ENCODE results near the gene CCDC195. TPM values are rescaled to one million over a fixed set of nuclear protein-coding genes. Genes with fewer than 3 reads are reported as not detected.
"Not testable (repeated sequence)": the region's sequence is repeated elsewhere in the genome, so short reads cannot be mapped to it uniquely, and the experiment has no call there.

The CCDC195 gene
- total RNA-seq, 2 donors from 2014 or later = not detected

GRCh38 chr2:224709301-224709700 is 6.9 kb downstream of the CCDC195 start:
- intact Hi-C loops (cut with DNase I) = no loop called here

DNA sequence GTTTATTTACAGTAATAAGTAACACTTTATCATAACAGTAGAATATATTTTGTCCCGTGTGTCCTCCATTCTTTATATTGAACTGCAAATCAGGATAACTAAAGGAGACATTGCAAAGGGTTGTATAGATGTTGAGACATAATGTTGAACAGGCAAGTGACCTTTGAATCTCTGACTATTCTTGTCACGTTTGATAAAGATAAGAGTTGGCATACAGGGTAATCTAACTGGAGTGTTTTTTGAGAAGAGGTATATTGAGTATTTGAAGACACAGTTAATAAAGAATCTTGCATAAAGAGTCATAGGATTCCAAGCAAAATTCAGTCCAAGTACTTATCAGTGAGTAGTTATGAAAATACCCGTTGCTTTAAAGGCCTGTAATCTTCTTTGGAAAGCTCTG is 21.7 kb downstream of the CCDC195 start:
- ATAC-seq = no peak
- intact Hi-C loops (cut with DNase I) = no loop called here

More at GRCh38 chr2:224709301-224709700, 6.9 kb downstream of the CCDC195 start:
- no peak for DNase-seq
- ATAC-seq = no peak

GRCh38 chr2:224691563-224691962 is 24.6 kb downstream of the CCDC195 start:
- no peak for DNase-seq
- intact Hi-C loops (cut with DNase I) = no loop called here
- ATAC-seq = no peak

More for the DNA sequence above, 21.7 kb downstream of the CCDC195 start:
- no peak for DNase-seq

- intact Hi-C loops (cut with DNase I) = no loop called here
Measured at GRCh38 chr2:224690868-224691267, 25.3 kb downstream of the CCDC195 start.

DNA sequence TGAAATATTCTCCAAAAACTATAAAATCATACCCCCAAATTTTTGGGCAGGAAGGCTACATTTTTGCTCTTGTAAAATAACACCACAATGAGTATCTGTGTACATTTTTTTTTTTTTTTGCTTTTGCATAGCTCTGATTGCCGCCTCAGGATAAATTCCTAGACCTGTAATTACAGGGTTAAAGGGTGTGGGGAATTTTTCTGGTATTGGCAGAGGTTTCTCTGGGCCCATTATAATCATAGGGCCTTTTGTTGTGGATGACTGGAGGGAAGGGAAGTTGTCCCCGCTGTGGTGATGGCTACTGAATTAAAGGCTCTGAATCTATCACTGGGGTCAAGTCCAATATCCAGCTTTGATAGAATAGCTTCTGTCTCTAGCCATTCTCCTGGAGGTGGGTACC is 26.6 kb downstream of the CCDC195 start:
- no peak for ATAC-seq
- no peak for DNase-seq
- intact Hi-C loops (cut with DNase I) = no loop called here

More at GRCh38 chr2:224690868-224691267, 25.3 kb downstream of the CCDC195 start:
- ATAC-seq (no peak), DNase-seq (no peak)

GRCh38 chr2:224688997-224689396 is 27.2 kb downstream of the CCDC195 start:
- no peak for ATAC-seq
- intact Hi-C loops (cut with DNase I) = no loop called here
- DNase-seq = no peak

DNA sequence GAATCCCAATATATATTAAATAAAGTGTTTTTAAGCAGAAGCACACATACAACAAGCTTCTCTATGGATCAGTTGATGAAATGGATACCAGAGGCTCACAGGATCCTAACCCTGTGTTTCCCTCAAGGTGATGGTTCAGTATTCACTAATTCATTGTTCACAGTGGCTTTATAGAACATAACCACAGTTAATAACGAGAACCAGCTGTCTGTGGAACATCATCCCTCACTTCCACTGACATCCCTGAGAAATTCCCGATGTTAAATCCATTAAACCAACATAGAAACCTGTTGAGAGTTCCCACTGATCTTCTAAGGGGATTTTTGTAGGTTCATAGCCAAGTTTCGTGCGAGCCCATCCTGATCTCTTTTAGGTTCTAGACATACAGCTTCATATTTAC is 29.0 kb downstream of the CCDC195 start:
- ATAC-seq (no peak), DNase-seq (no peak)
- intact Hi-C loops (cut with DNase I) = no loop called here

DNA sequence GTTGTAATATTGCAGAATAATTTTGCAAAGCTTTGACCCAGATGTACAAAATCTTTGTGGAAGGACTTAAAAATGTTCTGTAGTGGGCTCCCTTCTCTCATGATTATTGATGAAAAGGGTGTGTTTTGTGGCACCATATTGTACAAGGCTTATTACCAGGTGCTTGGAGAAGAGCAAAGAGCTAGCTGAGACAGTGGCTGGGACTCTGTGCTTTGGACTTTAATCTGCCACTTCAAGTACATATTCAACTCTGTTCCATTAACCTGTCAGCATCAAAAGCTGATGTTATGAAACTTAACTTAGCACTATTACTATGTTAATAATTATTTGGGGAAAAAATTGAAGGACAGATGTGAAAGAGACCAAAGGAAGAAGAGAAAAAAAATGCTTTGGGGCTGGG is 31.0 kb downstream of the CCDC195 start:
- DNase-seq (no peak), ATAC-seq (no peak)
- intact Hi-C loops (cut with DNase I) = no loop called here

DNA sequence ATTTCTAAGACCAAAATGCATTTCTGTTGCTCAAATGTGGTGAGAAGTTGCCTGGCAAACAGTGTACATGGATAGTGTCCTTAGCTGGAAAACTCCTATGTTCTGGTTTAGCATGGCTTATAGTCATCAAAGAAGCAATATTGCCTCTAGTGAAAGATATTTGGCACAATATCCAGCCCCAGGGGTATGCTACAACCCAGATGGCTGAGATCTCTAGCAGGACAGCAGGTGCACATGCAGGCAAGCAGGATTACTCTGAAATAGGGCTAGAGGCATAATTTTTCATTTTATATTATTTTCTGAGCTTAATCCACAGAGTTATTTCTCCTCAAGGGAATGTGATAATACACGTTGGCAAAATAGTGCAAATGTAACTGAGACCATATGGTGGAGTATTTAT is 34.0 kb downstream of the CCDC195 start:
- DNase-seq = no peak
- intact Hi-C loops (cut with DNase I) = no loop called here
- no peak for ATAC-seq

DNA sequence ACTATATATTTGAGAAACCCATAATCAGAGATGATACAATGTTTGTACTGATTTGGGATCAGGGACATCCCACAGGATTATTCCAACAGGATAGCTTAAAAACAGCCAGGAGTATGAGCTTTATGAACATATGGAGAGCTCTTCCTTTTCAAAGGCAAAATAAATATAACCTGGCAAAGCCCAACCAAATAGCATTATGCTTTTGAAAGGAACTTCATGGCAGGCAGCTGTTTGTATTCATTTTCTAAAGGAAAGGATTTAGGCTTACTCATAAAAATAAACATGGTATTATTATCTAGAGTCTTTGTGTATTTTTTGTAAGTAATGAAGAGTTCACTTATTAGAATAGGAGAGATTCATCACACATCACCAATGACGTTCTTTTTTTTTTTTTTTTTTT is 44.4 kb downstream of the CCDC195 start:
- no peak for DNase-seq
- intact Hi-C loops (cut with DNase I) = no loop called here
- ATAC-seq = no peak

GRCh38 chr2:224670203-224670602 is 46.0 kb downstream of the CCDC195 start:
- ATAC-seq = no peak
- intact Hi-C loops (cut with DNase I) = no loop called here
- DNase-seq = no peak

DNA sequence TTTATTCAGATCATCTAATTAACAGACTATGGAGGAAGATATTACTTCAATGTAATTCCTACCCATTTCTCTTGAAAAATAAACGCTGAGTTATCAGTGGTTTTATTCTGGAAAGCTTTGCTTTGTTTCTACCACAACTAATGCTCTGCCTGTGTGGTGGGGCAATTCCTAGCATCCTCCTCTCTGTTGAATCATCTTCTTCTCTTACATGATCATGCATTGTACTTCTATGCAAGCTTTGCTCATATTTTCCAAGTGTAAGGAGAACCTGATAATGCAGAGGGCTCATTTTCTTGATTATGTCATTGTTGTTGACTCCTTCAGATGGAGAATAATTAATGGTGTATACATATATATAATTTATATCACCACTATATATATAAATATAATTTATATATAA is 46.7 kb downstream of the CCDC195 start:
- no peak for DNase-seq
- intact Hi-C loops (cut with DNase I) = no loop called here
- ATAC-seq = no peak

DNA sequence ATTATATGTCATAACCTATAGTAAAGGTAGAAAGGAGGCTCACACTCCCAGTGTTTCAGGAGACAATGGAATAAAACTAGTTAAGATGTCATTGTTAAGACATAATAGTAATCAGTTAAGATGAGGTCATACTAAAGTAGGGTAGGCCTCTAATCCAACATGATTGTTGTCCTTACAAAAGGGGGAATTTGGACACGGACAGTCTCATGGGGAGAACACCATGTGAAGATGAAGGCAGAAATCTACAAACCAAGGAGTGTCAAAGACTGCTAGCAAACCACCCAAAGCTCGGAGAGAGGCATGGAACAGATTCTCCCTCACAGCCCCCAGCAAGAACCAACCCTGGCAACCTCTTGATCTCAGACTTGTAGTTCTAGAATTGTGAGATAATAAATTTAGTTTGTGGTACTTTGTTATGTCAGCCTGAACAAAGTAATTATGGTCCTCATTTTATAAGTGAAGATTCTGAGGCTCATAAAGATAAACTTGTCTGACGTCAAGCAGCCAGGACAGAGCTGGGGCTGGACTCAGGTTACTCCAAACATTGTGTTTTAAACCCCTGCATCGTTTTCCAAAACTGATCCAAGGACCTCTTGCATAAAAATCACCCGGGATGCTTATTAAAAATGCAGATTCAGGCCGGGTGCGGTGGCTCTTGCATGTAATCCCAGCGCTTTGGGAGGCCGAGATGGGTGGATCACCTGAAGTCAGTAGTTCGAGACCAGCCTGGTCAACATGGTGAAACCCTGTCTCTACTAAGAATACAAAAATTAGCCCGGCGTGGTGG is 47.8 kb downstream of the CCDC195 start:
- ATAC-seq (no peak), DNase-seq (no peak)
- intact Hi-C loops (cut with DNase I) = no loop called here

DNA sequence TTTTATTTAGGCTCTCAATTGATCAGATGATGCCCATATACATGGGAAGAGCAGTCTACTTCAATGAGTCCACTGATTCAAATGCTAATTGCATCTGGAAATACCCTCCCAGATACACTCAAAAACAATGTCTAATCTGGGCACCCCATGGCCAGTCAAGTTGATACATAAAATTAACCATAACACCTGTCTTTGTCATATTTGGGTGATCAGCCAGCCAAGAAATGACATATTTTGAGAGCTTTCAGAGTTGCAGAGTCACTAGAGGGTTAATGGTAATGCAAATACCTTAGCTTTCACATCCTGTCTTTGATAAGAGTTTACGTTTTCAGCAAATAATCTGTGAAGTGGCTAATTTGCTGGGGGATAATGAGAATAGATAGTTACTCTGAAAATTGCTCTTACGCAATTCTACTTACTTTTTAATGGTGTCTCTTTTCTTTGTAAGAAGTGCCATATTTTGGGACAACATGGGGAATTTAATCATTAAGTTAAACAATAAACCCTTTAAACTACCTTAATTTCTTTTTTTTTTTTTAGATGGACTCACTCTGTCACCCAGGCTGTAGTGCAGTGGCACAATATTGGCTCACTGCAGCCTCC is 49.1 kb downstream of the CCDC195 start:
- DNase-seq (no peak), ATAC-seq (no peak)
- intact Hi-C loops (cut with DNase I) = no loop called here

DNA sequence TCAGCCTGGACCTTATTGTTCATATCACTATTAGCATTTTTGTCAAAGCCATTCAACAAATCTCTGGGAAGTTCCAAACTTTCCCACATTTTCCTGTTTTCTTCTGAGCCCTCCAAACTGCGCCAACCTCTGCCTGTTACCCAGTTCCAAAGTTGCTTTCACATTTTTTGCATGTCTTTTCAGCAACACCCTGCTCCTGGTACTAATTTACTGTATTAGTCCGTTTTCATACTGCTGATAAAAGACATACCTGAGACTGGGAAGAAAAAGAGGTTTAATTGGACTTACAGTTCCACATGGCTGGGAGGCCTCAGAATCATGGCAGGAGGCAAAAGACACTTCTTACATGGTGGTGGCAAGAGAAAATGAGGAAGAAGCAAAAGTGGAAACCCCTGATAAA is 52.8 kb downstream of the CCDC195 start:
- ATAC-seq; DNase-seq; intact Hi-C loops (cut with DNase I): not testable (repeated sequence)

GRCh38 chr2:224661708-224662107 is 54.5 kb downstream of the CCDC195 start:
- DNase-seq; ATAC-seq; intact Hi-C loops (cut with DNase I): not testable (repeated sequence)

DNA sequence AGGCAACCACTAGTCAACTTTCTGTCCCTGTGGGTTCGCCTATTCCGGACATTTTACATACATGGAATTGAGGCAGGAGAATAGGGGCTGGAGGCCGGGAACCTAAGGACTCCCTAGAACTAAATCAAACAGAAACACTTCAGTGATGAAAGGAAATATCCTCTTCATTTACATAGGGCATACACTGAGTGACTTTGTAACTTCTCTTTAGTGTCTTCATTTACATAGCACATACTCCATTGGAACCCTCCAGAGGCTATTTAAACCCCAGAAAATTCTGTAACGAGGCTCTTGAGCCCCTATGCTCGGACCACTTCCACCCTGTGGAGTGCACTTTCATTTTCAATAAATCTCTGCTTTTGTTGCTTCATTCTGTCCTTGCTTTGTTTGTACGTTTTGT is 56.5 kb downstream of the CCDC195 start:
- ATAC-seq = no peak
- DNase-seq = no peak
- intact Hi-C loops (cut with DNase I) = no loop called here

DNA sequence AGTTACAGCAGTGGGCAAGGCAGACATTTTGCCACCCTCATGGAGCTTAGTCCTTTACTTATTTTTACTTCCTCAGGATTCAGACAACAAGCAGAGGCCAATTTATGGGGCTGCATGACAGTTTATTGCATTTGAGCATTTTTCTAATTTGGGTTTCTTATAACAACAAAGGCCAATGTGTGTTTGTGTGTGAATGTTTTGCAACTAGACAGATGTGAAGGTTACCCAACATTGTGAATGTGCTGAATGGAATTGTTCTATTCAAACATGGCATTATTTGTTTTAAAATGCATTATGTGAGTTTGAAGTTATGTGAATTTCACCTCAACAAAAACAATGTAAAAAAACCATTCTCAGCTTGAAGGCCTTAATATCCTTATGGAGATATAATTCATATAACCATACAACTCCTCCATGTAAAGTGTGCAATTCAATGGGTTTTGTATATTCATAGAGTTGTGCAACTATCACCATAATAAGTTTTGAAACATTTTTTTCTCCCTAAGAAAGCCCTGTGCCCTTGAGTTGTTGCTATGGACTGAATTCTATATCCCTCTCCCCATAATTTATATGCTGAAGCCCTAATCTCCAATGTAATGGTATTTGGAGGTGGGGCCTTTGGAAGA is 57.3 kb downstream of the CCDC195 start:
- ATAC-seq (no peak), DNase-seq (no peak)
- intact Hi-C loops (cut with DNase I) = no loop called here

DNA sequence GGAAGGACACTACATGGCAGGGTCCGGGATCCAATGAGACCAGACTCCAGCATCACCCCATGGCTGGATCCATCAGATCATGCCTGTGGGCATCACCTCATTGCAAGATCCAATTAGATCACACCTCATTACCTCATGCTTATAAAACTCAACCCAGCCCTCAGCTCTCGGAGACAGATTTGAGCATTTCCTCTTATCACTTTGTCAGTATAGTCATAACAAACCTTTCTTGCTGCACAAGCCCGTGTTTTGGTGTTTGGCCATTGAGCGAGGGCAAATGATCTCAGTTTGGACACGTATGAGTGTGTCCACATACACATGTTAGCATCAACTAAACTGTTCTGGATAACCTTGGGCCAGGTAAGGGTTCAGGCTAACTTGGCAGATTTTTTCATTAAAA is 58.8 kb downstream of the CCDC195 start:
- no peak for DNase-seq
- intact Hi-C loops (cut with DNase I) = no loop called here
- no peak for ATAC-seq

DNA sequence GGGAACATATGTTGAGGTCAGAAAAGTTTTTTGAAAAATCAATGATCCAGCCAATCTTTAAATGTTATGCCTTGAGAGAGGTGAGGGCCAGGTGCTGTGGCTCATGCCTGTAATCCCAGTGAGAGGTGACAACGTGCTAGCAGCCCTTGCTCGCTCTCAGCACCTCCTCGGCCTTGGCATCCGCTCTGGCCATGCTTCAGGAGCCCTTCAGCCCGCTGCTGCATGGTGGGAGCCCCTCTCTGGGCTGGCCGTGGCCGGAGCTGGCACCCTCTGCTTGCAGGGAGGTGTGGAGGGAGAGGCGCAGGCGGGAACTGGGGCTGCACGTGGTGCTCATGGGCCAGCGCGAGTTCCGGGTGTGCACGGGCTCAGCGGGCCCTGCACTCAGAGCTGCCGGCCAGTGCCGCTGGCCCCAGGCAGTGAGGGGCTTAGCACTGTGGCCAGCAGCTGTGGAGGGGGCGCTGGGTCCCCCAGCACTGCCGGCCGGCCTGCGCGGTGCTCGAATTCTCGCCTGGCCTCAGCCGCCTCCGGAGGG is 61.1 kb downstream of the CCDC195 start:
- intact Hi-C loops (cut with DNase I) = no loop called here
- DNase-seq = no peak
- ATAC-seq = no peak

Data from left cardiac atrium (tissue), 4 donors.